ENCODE data around the gene BPIFA1. TPM values are rescaled to one million over a fixed set of nuclear protein-coding genes. Genes with fewer than 3 reads are reported as not detected.

BPIFA1 gene
- total RNA-seq, 1 donor from 2014 or later, result not detected

- DNase-seq, result no peak
Observed at GRCh38 chr20:33240923-33241322, 5.1 kb downstream of the BPIFA1 start.

- DNase-seq, result no peak
Observed at GRCh38 chr20:33242319-33243100, 6.7 kb downstream of the BPIFA1 start.

- no peak for DNase-seq
Observed at GRCh38 chr20:33246077-33246476, 10.3 kb downstream of the BPIFA1 start.

GRCh38 chr20:33249456-33249855 lies 13.7 kb downstream of the BPIFA1 start:
- no peak for DNase-seq

GRCh38 chr20:33250666-33251065 lies 14.9 kb downstream of the BPIFA1 start:
- no peak for DNase-seq

GRCh38 chr20:33251496-33251895 lies 15.7 kb downstream of the BPIFA1 start:
- DNase-seq, result no peak

GRCh38 chr20:33252460-33252859 lies 16.7 kb downstream of the BPIFA1 start:
- no peak for DNase-seq

GRCh38 chr20:33255005-33255404 lies 19.2 kb downstream of the BPIFA1 start:
- DNase-seq, result no peak

- no peak for DNase-seq
Observed at GRCh38 chr20:33257237-33257636, 21.4 kb downstream of the BPIFA1 start.

GRCh38 chr20:33259371-33259770 lies 23.6 kb downstream of the BPIFA1 start:
- no peak for DNase-seq

- no peak for DNase-seq
Observed at GRCh38 chr20:33261465-33261864, 25.7 kb downstream of the BPIFA1 start.

GRCh38 chr20:33262658-33263065 lies 26.9 kb downstream of the BPIFA1 start:
- peak; percentile 16 for DNase-seq

GRCh38 chr20:33263784-33264183 lies 28.0 kb downstream of the BPIFA1 start:
- DNase-seq, result no peak

- DNase-seq, result no peak
Observed at GRCh38 chr20:33267701-33268100, 31.9 kb downstream of the BPIFA1 start.

GRCh38 chr20:33272155-33272873 lies 36.5 kb downstream of the BPIFA1 start:
- no peak for DNase-seq

- DNase-seq, result peak; percentile 40
Observed at GRCh38 chr20:33273117-33273851, 37.5 kb downstream of the BPIFA1 start.

- DNase-seq, result no peak
Observed at GRCh38 chr20:33275215-33275614, 39.4 kb downstream of the BPIFA1 start.

- no peak for DNase-seq
Observed at GRCh38 chr20:33275871-33276270, 40.1 kb downstream of the BPIFA1 start.

- DNase-seq, result no peak
Observed at GRCh38 chr20:33276303-33277113, 40.7 kb downstream of the BPIFA1 start.

- no peak for DNase-seq
Observed at GRCh38 chr20:33277471-33278441, 42.0 kb downstream of the BPIFA1 start.

GRCh38 chr20:33278700-33279099 lies 42.9 kb downstream of the BPIFA1 start:
- no peak for DNase-seq

Measured in occipital lobe (tissue), 2 donors.